HepG2 (cell line): Measurements from ENCODE around the gene ZNF394. TPM values are rescaled to one million over a fixed set of nuclear protein-coding genes. Genes with fewer than 3 reads are reported as not detected.

Source experiments
- DDIT3 ChIP-seq: sonication (generic); formaldehyde crosslinking; IDR thresholded peaks from 2 replicates; pipeline ENCODE4 v1.4.0; 2020; ENCODE audit warnings: mild to moderate bottlenecking, missing genetic modification reagents
- HNF4A ChIP-seq: sonication (generic); formaldehyde crosslinking; IDR thresholded peaks from 2 replicates; pipeline ENCODE4 v1.4.0; 2020; ENCODE audit warnings: missing genetic modification reagents
- MLLT10 ChIP-seq: sonication (generic); formaldehyde crosslinking; IDR thresholded peaks from 2 replicates; pipeline ENCODE4 v1.4.0; 2020; ENCODE audit warnings: missing genetic modification reagents
- MYNN ChIP-seq: sonication (generic); formaldehyde crosslinking; IDR thresholded peaks from 2 replicates; pipeline ENCODE4 v1.4.0; 2020; ENCODE audit warnings: mild to moderate bottlenecking, low read depth, missing genetic modification reagents
- PHF20 ChIP-seq: sonication (generic); formaldehyde crosslinking; IDR thresholded peaks from 2 replicates; pipeline ENCODE4 v1.5.0; 2020; ENCODE audit warnings: mild to moderate bottlenecking, missing genetic modification reagents
- RAD51 ChIP-seq: fragments of 450-650 bp; IDR thresholded peaks from 2 replicates; pipeline ENCODE4 v1.6.1; 2016; ENCODE audit warnings: borderline replicate concordance
- RBM22 ChIP-seq: fragments of 200-400 bp; formaldehyde crosslinking; optimal IDR thresholded peaks from 2 replicates; pipeline ENCODE3; 2017; ENCODE audit warnings: mild to moderate bottlenecking, low read length, moderate library complexity
- SOX6 ChIP-seq, 2 experiments: fragments of 450-650 bp in 1 of 2; sonication (generic) in 1 of 2; formaldehyde crosslinking in 1 of 2; IDR thresholded peaks; 2 replicates each; pipeline versions ENCODE4 v1.4.0 to v1.6.1; 2017 to 2020; ENCODE audit warnings: antibody characterized with exemption in 1 of 2, mild to moderate bottlenecking in 1 of 2, missing genetic modification reagents in 1 of 2
- SRSF1 ChIP-seq: fragments of 200-400 bp; formaldehyde crosslinking; optimal IDR thresholded peaks from 2 replicates; pipeline ENCODE3; 2017; ENCODE audit warnings: mild to moderate bottlenecking, low read depth, low read length, moderate library complexity
- USF2 ChIP-seq, 2 experiments: sonication (generic) in 1 of 2; formaldehyde crosslinking in 1 of 2; IDR thresholded peaks; 2 replicates each; pipeline versions ENCODE4 v1.5.1 to v1.6.1; 2011 to 2020; ENCODE audit warnings: borderline replicate concordance in 1 of 2, low read depth in 1 of 2, low read length in 1 of 2, mild to moderate bottlenecking in 1 of 2, missing genetic modification reagents in 1 of 2, moderate library complexity in 1 of 2
- ZBTB25 ChIP-seq: IDR thresholded peaks from 2 replicates; pipeline ENCODE4 v1.6.1; 2018; ENCODE audit warnings: missing genetic modification reagents
- ZIK1 ChIP-seq: sonication (generic); formaldehyde crosslinking; IDR thresholded peaks from 2 replicates; pipeline ENCODE4 v1.5.0; 2020; ENCODE audit warnings: mild to moderate bottlenecking, low read depth, missing genetic modification reagents, borderline replicate concordance
- ZNF10 ChIP-seq: sonication (generic); formaldehyde crosslinking; IDR thresholded peaks from 2 replicates; pipeline ENCODE4 v1.4.0; 2020; ENCODE audit warnings: mild to moderate bottlenecking, low read depth, missing genetic modification reagents, borderline replicate concordance
- ZNF124 ChIP-seq: sonication (generic); formaldehyde crosslinking; IDR thresholded peaks from 2 replicates; pipeline ENCODE4 v1.4.0; 2020; ENCODE audit warnings: missing genetic modification reagents
- ZNF251 ChIP-seq: sonication (generic); formaldehyde crosslinking; IDR thresholded peaks from 2 replicates; pipeline ENCODE4 v1.9.0; 2021; ENCODE audit warnings: mild to moderate bottlenecking, missing genetic modification reagents
- ZNF280D ChIP-seq: sonication (generic); formaldehyde crosslinking; IDR thresholded peaks from 2 replicates; pipeline ENCODE4 v1.5.1; 2020; ENCODE audit warnings: mild to moderate bottlenecking, missing genetic modification reagents
- ZNF296 ChIP-seq: sonication (generic); formaldehyde crosslinking; conservative IDR thresholded peaks from 2 replicates; pipeline ENCODE4 v1.5.0; 2020; ENCODE audit warnings: mild to moderate bottlenecking, missing genetic modification reagents
- ZNF496 ChIP-seq: sonication (generic); formaldehyde crosslinking; IDR thresholded peaks from 2 replicates; pipeline ENCODE4 v1.8.1; 2023; ENCODE audit warnings: mild to moderate bottlenecking, moderate library complexity, missing genetic modification reagents; ENCODE audit not compliant: insufficient replicate concordance
- ZNF678 ChIP-seq: sonication (generic); formaldehyde crosslinking; IDR thresholded peaks from 2 replicates; pipeline ENCODE4 v1.4.0; 2020; ENCODE audit warnings: mild to moderate bottlenecking, missing genetic modification reagents
- ZSCAN12 ChIP-seq: sonication (generic); formaldehyde crosslinking; IDR thresholded peaks from 2 replicates; pipeline ENCODE4 v1.9.0; 2021; ENCODE audit warnings: mild to moderate bottlenecking, missing genetic modification reagents
- polyA plus RNA-seq, 8 experiments: library from polyadenylated mRNA; depleted of rRNA in 3 of 8; stranded (reverse) in 7 of 8; unstranded in 1 of 8; fragments of >200 nt; fragmentation: Illumina TruSeq in 4 of 8; extraction: Trizol in 4 of 8; gene quantifications; 2 replicates each; pipeline versions ENCODE4 v1.2.1 to v1.2.3, GENCODE V29; 2011 to 2016; ENCODE audit warnings: low read depth in 4 of 8, missing spikeins in 1 of 8, mixed read lengths in 1 of 8; ENCODE audit not compliant: insufficient read depth in 1 of 8
- total RNA-seq, 5 experiments: library from RNA; depleted of rRNA; stranded (reverse); fragments of >200 nt; fragmentation: Illumina TruSeq; extraction: Trizol; gene quantifications; 2 replicates each; pipeline ENCODE4 v1.2.3, GENCODE V29; 2016; ENCODE audit warnings: low read depth in 1 of 5

The ZNF394 gene
- total and polyA plus RNA-seq, 2 of the 13 experiments (the other 11 are each of a cell fraction or from before 2014, with no cell fraction given), result 7.8 to 19.6 TPM

GRCh38 chr7:99499721-99500636 lies at the start of gene ZNF394 (continued):
- peak; percentile 88 for TF ChIP-seq ZBTB25 (CRISPR knock-in tag)
- TF ChIP-seq RAD51, result no peak
- peak; percentile 65; the same call in 1 of the 2 replicates for TF ChIP-seq MYNN (CRISPR knock-in tag)
- TF ChIP-seq SOX6 (IDR thresholded peaks at IDR 0.05), result no peak
- TF ChIP-seq SOX6 (CRISPR knock-in tag; IDR thresholded peaks at IDR 0.05), result peak; percentile 42
- TF ChIP-seq RBM22, result no peak
- peak; percentile 96 for TF ChIP-seq PHF20 (CRISPR knock-in tag)
- no peak for TF ChIP-seq USF2 (IDR thresholded peaks at IDR 0.05; ENCODE audit: low read depth, low read length)
- peak; percentile 56 for TF ChIP-seq USF2 (CRISPR knock-in tag; IDR thresholded peaks at IDR 0.05; ENCODE audit: borderline replicate concordance)
- TF ChIP-seq ZNF251 (CRISPR knock-in tag), result no peak
- no peak for TF ChIP-seq ZNF10 (CRISPR knock-in tag)
- TF ChIP-seq ZSCAN12 (CRISPR knock-in tag), result 0 out of 2 replicates have a peak, but pooled peaks have one; percentile 43
- no peak for TF ChIP-seq ZNF678
- TF ChIP-seq ZNF296 (CRISPR knock-in tag), result no peak
- peak; percentile 35; the same call in 1 of the 2 replicates for TF ChIP-seq ZIK1 (CRISPR knock-in tag)
- TF ChIP-seq ZNF280D (CRISPR knock-in tag), result peak; percentile 18; the same call in 1 of the 2 replicates
- TF ChIP-seq HNF4A (CRISPR knock-in tag), result peak; percentile 31
- 0 out of 2 replicates have a peak, but pooled peaks have one; percentile 30 for TF ChIP-seq ZNF124 (CRISPR knock-in tag)
- no peak for TF ChIP-seq ZNF496 (CRISPR knock-in tag)
- no peak for TF ChIP-seq DDIT3 (CRISPR knock-in tag)
- peak; percentile 56 for TF ChIP-seq SRSF1
- TF ChIP-seq MLLT10 (CRISPR knock-in tag), result no peak
